Pancreas (tissue), 10 donors: ENCODE measurements around the gene ANKRD13A. TPM values are rescaled to one million over a fixed set of nuclear protein-coding genes. Genes with fewer than 3 reads are reported as not detected.

ENCODE experiments used
- ATAC-seq, 4 donors: fragments of 200-7000 bp; cut with Tn5 transposase; one replicate each; pipeline versions ENCODE4 v1.8.0 to v1.9.1; 2020; ENCODE audit warnings: mild to moderate bottlenecking in 4 of 4, moderate library complexity in 4 of 4
- DNase-seq, 6 donors: peaks; one replicate each; pipeline ENCODE4 v3.0.0-alpha.2; 2020
- FAIRE-seq: peaks from 2 replicates; lab custom pipeline; 2012; peaks lifted over from hg19 to GRCh38; lab: Jason Lieb, UNC
- H3K27ac ChIP-seq, 4 donors: fragments of 200-600 bp; sonication (generic); 1 replicate in 3 of 4; 2 replicates in 1 of 4; pipeline versions ENCODE4 v1.5.0 to v1.8.0; 2020
- H3K27me3 ChIP-seq, 4 donors: fragments of 200-600 bp; one replicate each; pipeline ENCODE4 v1.8.0; 2021
- H3K36me3 ChIP-seq, 3 donors: fragments of 200-600 bp; sonication (generic) in 1 of 3; one replicate each; pipeline versions ENCODE4 v1.5.0 to v1.8.0; 2020 to 2021
- H3K4me1 ChIP-seq, 3 donors: fragments of 200-600 bp; one replicate each; pipeline ENCODE4 v1.8.0; 2021
- H3K4me3 ChIP-seq, 4 donors: fragments of 200-600 bp; sonication (generic) in 2 of 4; one replicate each; pipeline versions ENCODE4 v1.5.0 to v1.8.0; 2020 to 2021
- H3K9me3 ChIP-seq, 4 donors: fragments of 200-600 bp; one replicate each; pipeline ENCODE4 v1.8.0; 2021
- CTCF ChIP-seq, 4 donors: fragments of 200-600 bp; sonication (generic) in 3 of 4; IDR thresholded peaks; one replicate each; pipeline versions ENCODE4 v1.5.0 to v1.8.0; 2021; ENCODE audit warnings: antibody characterized with exemption in 4 of 4
- WGBS, 2 donors: extraction: QIAGEN DNeasy Blood & Tissue Kit; methylation state at CpG; one replicate each; pipeline ENCODE4 v1.1.7; 2013; 5-methylcytosine and 5-hydroxymethylcytosine counted together
- intact Hi-C, 3 donors: fragments of 100-400 bp; cut with DNase I; formaldehyde crosslinking; loops; one replicate each; pipeline versions ENCODE4 v1.11.1 to v1.14.2; 2022
- polyA plus RNA-seq, 2 donors: library from polyadenylated mRNA; stranded (reverse); fragments of 200-250 nt; gene quantifications; one replicate each; pipeline ENCODE4 v1.2.3, GENCODE V29; 2013
- total RNA-seq, 6 donors: library from RNA; stranded (reverse); fragmentation: NEBNext Ultra II Directional in 4 of 6; extraction: Animal tissue kit (Norgen Biotek cat#: 25700) in 4 of 6; gene quantifications; one replicate each; pipeline versions ENCODE4 v1.2.1 to v1.2.4, GENCODE V29; 2021 to 2023
- donor health status: healthy with polysubstance abuse.
- donor health status: DM: no; HTN: no; CAD: no; lungs with moderate emphysema.
- donor health status: DM: no; HTN: no; CAD: no.
- donor health status: control.
- donor health status: control.
- donor health status: Bipolar disorder and iron deficiency.
- donor health status: DM: yes; HTN: yes; CAD: no.
- donor health status: DM: no; HTN: no; CAD: no.
- donor health status: DM: no; HTN: no; CAD: no.
- donor health status: DM: yes; HTN: yes; CAD: no.

ANKRD13A gene
- total and polyA plus RNA-seq, 8 donors = 10.7 to 29.7 (median 16.7) TPM

GRCh38 chr12:109989380-109989779 is 9.8 kb upstream of the ANKRD13A start:
- DNase-seq (no peak), FAIRE-seq (no peak), ATAC-seq (no peak)
- peaks cover 4 to 26% (median 22%) of the 10 kb centered on the region in 3 donors for H3K4me1 ChIP-seq
- no peaks in the 10 kb centered on the region for H3K27me3 ChIP-seq
- TF ChIP-seq CTCF (IDR thresholded peaks at IDR 0.05) = no peak
- no peak overlapping the region for H3K4me3 ChIP-seq
- intact Hi-C loops = no loop called here
- 85 to 87% methylated on average over 5 of the region's 5 CpGs for WGBS, 2 donors
- no peaks in the 10 kb centered on the region for H3K9me3 ChIP-seq
- H3K36me3 ChIP-seq = peaks cover 5 to 41% (median 19%) of the 10 kb centered on the region in 3 donors
- H3K27ac ChIP-seq = no peak overlapping the region

DNA sequence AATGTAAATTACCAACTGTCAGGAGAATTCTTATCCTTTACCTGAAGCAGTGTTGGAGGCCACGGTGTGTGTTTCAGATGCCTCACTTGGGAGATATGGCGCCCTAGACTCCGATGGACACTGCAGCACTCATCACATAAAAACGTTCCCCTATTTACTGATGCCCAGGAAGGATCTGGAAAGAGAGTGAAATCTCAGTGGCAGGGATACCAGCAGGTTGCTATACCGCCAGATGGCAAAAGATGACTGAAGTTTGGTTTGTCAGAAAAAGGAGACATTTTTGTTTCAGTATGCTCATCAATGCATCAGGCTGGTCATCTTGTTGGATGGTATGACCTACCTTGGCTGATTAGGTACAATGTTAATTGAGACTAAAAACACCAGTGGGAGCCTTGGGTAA is 7.6 kb upstream of the ANKRD13A start:
- TF ChIP-seq CTCF (IDR thresholded peaks at IDR 0.05) = no peak
- intact Hi-C loops = loop anchor here in 1 of 3 donors (10.0 kb wide), 1 partner anchor 47 kb away; no protein-coding TSS in a partner anchor
- H3K27me3 ChIP-seq = no peaks in the 10 kb centered on the region
- H3K4me3 ChIP-seq = no peak overlapping the region
- H3K9me3 ChIP-seq = no peaks in the 10 kb centered on the region
- no peak for FAIRE-seq
- WGBS, 2 donors = 89 to 94% methylated on average over 5 of the region's 5 CpGs
- H3K4me1 ChIP-seq = peaks cover 4 to 30% (median 22%) of the 10 kb centered on the region in 3 donors
- H3K36me3 ChIP-seq = peaks cover 5 to 24% (median 13%) of the 10 kb centered on the region in 3 donors
- DNase-seq = no peak
- H3K27ac ChIP-seq = no peak overlapping the region
- no peak for ATAC-seq

GRCh38 chr12:109993091-109993490 is 6.1 kb upstream of the ANKRD13A start:
- DNase-seq (no peak), ATAC-seq (no peak), FAIRE-seq (no peak)
- Histone ChIP-seq H3K27ac (no peak overlapping the region), H3K36me3 (peaks cover 5 to 10% (median 9%) of the 10 kb centered on the region in 3 donors), H3K9me3 (no peaks in the 10 kb centered on the region), H3K27me3 (no peaks in the 10 kb centered on the region), H3K4me1 (peaks cover 4 to 31% (median 22%) of the 10 kb centered on the region in 3 donors), H3K4me3 (no peak overlapping the region)
- intact Hi-C loops = loop anchor here in 1 of 3 donors (10.0 kb wide), 1 partner anchor 48 kb away; no protein-coding TSS in a partner anchor
- no peak for TF ChIP-seq CTCF (IDR thresholded peaks at IDR 0.05)
- WGBS, 2 donors = 52 to 54% methylated on average over 2 of the region's 2 CpGs

DNA sequence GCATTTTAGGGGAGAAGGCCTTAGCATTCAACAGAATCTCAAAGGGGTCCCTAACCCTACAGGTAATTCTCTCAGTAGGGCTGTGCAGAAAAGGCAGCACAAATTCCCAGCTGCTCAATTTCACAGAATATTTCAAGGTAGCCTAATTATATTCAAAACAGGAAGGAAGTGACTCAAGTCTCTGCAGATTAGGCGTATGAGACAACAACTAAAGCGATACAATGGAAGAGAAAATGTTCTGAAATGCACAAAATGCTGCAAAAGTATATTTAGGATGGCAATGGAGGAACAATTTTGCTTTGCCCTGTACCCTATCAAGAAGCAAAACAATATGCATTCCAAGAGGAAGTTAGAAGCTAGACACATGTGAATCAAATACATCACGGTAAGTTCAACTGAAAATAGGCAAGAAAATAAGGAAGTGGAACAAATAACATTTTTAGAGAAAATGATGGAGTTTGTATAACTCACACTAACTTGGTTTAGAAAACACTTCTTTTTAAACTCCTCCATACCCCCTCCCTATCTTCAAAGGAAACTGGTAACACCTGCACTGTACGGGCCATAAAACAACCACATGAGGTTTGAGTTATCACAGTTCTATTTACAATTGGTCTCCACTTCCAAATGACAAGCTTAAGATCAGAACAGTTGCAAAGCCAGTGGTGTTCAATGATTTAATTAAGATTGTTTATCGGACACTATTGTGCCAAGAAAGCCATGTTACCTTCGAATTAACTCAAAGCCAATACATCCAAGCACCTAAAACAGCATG is 4.6 kb upstream of the ANKRD13A start:
- ATAC-seq (peak in 1 of 4 donors; percentile 6), DNase-seq (no peak), FAIRE-seq (no peak)
- intact Hi-C loops = loop anchor here in 1 of 3 donors (10.0 kb wide), 1 partner anchor 50 kb away; no protein-coding TSS in a partner anchor
- Histone ChIP-seq H3K9me3 (no peaks in the 10 kb centered on the region), H3K4me1 (peaks cover 6 to 34% (median 22%) of the 10 kb centered on the region in 3 donors), H3K36me3 (peaks cover 5 to 6% (median 6%) of the 10 kb centered on the region in 3 donors), H3K27ac (peak overlapping the region in 3 of 4 donors; percentile 69 to 87 (median 86)), H3K4me3 (peak overlapping the region; percentile 69 to 99 (median 84)), H3K27me3 (no peaks in the 10 kb centered on the region)
- WGBS, 2 donors = 15 to 21% methylated on average over 6 of the region's 6 CpGs
- TF ChIP-seq CTCF (IDR thresholded peaks at IDR 0.05) = no peak
